Measurements from ENCODE around the gene PCDHGA7. TPM values are rescaled to one million over a fixed set of nuclear protein-coding genes. Genes with fewer than 3 reads are reported as not detected.
A peak's percentile ranks its signal among the peaks of the same experiment; 100 is the strongest.
"Not testable (repeated sequence)": the region's sequence is repeated elsewhere in the genome, so short reads cannot be mapped to it uniquely, and the experiment has no call there.

The PCDHGA7 gene
- total RNA-seq, 1 experiment from 2014 or later = 0.57 TPM

GRCh38 chr5:141366016-141366896 is 16.3 kb upstream of the PCDHGA7 start:
- no peak for DNase-seq (ENCODE audit: low read depth)

GRCh38 chr5:141369994-141370848 is 12.3 kb upstream of the PCDHGA7 start, which contains the start of gene PCDHGB3:
Gene PCDHGB3 (plus strand): TSS chr5:141370242. CDS start chr5:141370395, 153 bp downstream.
- no peak for DNase-seq (ENCODE audit: low read depth)

GRCh38 chr5:141371572-141372475 is 10.7 kb upstream of the PCDHGA7 start:
- DNase-seq (ENCODE audit: low read depth) = no peak

GRCh38 chr5:141373673-141374317 is 8.7 kb upstream of the PCDHGA7 start, which contains the start of gene PCDHGA6:
Gene PCDHGA6 (plus strand): TSS chr5:141373891. CDS start chr5:141374084, 193 bp downstream.
- DNase-seq (ENCODE audit: low read depth) = no peak

GRCh38 chr5:141374627-141375026 is 7.9 kb upstream of the PCDHGA7 start:
- no peak for DNase-seq (ENCODE audit: low read depth)

- DNase-seq (ENCODE audit: low read depth) = not testable (repeated sequence)
Measured at GRCh38 chr5:141375444-141376155, 6.9 kb upstream of the PCDHGA7 start.

- DNase-seq (ENCODE audit: low read depth) = no peak
Measured at GRCh38 chr5:141383345-141383744, 803 bp downstream of the PCDHGA7 start.

GRCh38 chr5:141384471-141385267 is 2.1 kb downstream of the PCDHGA7 start:
- DNase-seq (ENCODE audit: low read depth) = no peak

GRCh38 chr5:141387557-141388311 is 5.2 kb downstream of the PCDHGA7 start, which contains the start of gene PCDHGB4:
Gene PCDHGB4 (plus strand): TSS chr5:141387698. CDS start chr5:141387885, 187 bp downstream.
- not testable (repeated sequence) for DNase-seq (ENCODE audit: low read depth)

GRCh38 chr5:141388661-141389060 is 6.1 kb downstream of the PCDHGA7 start:
- no peak for DNase-seq (ENCODE audit: low read depth)

- no peak for DNase-seq (ENCODE audit: low read depth)
Measured at GRCh38 chr5:141389153-141390042, 6.9 kb downstream of the PCDHGA7 start.

- peak; percentile 20 for DNase-seq (ENCODE audit: low read depth)
Measured at GRCh38 chr5:141392429-141393198, 10.1 kb downstream of the PCDHGA7 start, which contains the start of gene PCDHGA8. Gene PCDHGA8 (plus strand): TSS chr5:141392633. CDS start chr5:141392814, 181 bp downstream.

GRCh38 chr5:141393267-141393666 is 10.7 kb downstream of the PCDHGA7 start:
- DNase-seq (ENCODE audit: low read depth) = no peak

GRCh38 chr5:141394401-141395187 is 12.1 kb downstream of the PCDHGA7 start:
- not testable (repeated sequence) for DNase-seq (ENCODE audit: low read depth)

All from LHCN-M2 (cell line).